Endothelial cell of umbilical vein (primary cell): ENCODE measurements around the gene HSD17B14.

Experiments used
- CTCF ChIP-seq, 2 donors: IDR thresholded peaks; 1 replicate in 1 of 2; 2 replicates in 1 of 2; pipeline ENCODE4 v1.5.1; 2011; ENCODE audit warnings: low read length in 2 of 2, mild to moderate bottlenecking in 2 of 2, moderate library complexity in 2 of 2, control low read depth in 1 of 2, inconsistent platforms in 1 of 2, low read depth in 1 of 2; ENCODE audit not compliant: insufficient read depth in 1 of 2; ENCODE audit errors: extremely low read depth in 1 of 2
- EZH2 ChIP-seq: IDR thresholded peaks from 2 replicates; pipeline ENCODE4 v1.6.1; 2012; ENCODE audit warnings: borderline replicate concordance, low read depth, mild to moderate bottlenecking, moderate library complexity, low read length, inconsistent platforms; ENCODE audit not compliant: severe bottlenecking
- MAX ChIP-seq: IDR thresholded peaks from 2 replicates; pipeline ENCODE4 v1.6.1; 2011; ENCODE audit not compliant: insufficient read depth, insufficient read length
- MYC ChIP-seq: IDR thresholded peaks from one replicate; pipeline ENCODE4 v1.6.1; 2011; ENCODE audit warnings: mild to moderate bottlenecking, low read depth, low read length
- POLR2A ChIP-seq: IDR thresholded peaks from 2 replicates; pipeline ENCODE4 v1.6.1; 2012; ENCODE audit warnings: low read depth, mild to moderate bottlenecking, control low read depth, low read length
- POLR2AphosphoS5 ChIP-seq: IDR thresholded peaks from 2 replicates; pipeline ENCODE4 v1.6.1; 2012; ENCODE audit warnings: low read depth, mild to moderate bottlenecking, control low read depth, low read length, moderate library complexity; ENCODE audit not compliant: insufficient read depth

- TF ChIP-seq CTCF (IDR thresholded peaks at IDR 0.05; ENCODE audit: extremely low read depth in 1 of 2, insufficient read depth in 1 of 2, low read depth in 1 of 2, low read length in 2 of 2): no peak
- TF ChIP-seq MYC: no peak
- peak; percentile 62 for TF ChIP-seq POLR2A
- no peak for TF ChIP-seq EZH2
- peak; percentile 89 for TF ChIP-seq POLR2AphosphoS5
- no peak for TF ChIP-seq MAX
Measured at GRCh38 chr19:48872884-48873475, 36.7 kb upstream of the HSD17B14 start.
